ENCODE measurements around the gene COL23A1.
A peak's percentile ranks its signal among the peaks of the same experiment; 100 is the strongest.

Gene COL23A1

GRCh38 chr5:178435321-178436238, 154.6 kb downstream of the COL23A1 start:
- Mint-ChIP-seq H3K36me3 (ENCODE audit: low read depth) (no peaks in the 10 kb centered on the region), H3K4me3 (no peak overlapping the region), H3K9me3 (peaks cover 7% of the 10 kb centered on the region), H3K4me1 (peaks cover 88% of the 10 kb centered on the region), H3K27ac (peak overlapping the region; percentile 78), H3K27me3 (ENCODE audit: low read depth, poor library complexity) (peaks cover 18% of the 10 kb centered on the region)
- DNase-seq = no peak
- TF ChIP-seq CTCF (IDR thresholded peaks at IDR 0.05) = no peak

- peak overlapping the region; percentile 78 for H3K27ac Mint-ChIP-seq
- TF ChIP-seq CTCF (IDR thresholded peaks at IDR 0.05) = no peak
- H3K4me3 Mint-ChIP-seq = no peak overlapping the region
- peaks cover 7% of the 10 kb centered on the region for H3K9me3 Mint-ChIP-seq
- no peaks in the 10 kb centered on the region for H3K36me3 Mint-ChIP-seq (ENCODE audit: low read depth)
- H3K27me3 Mint-ChIP-seq (ENCODE audit: low read depth, poor library complexity) = peaks cover 19% of the 10 kb centered on the region
- DNase-seq = no peak
- H3K4me1 Mint-ChIP-seq = peaks cover 89% of the 10 kb centered on the region
Measured at GRCh38 chr5:178434851-178435250, 155.3 kb downstream of the COL23A1 start.

- Mint-ChIP-seq H3K4me3 (peak overlapping the region; percentile 36), H3K4me1 (peaks cover 89% of the 10 kb centered on the region), H3K9me3 (peaks cover 7% of the 10 kb centered on the region), H3K36me3 (ENCODE audit: low read depth) (no peaks in the 10 kb centered on the region), H3K27ac (no peak overlapping the region), H3K27me3 (ENCODE audit: low read depth, poor library complexity) (peaks cover 21% of the 10 kb centered on the region)
- TF ChIP-seq CTCF (IDR thresholded peaks at IDR 0.05) = no peak
- DNase-seq = no peak
Measured at GRCh38 chr5:178434016-178434761, 156.0 kb downstream of the COL23A1 start.

GRCh38 chr5:178433273-178433775, 156.9 kb downstream of the COL23A1 start:
- peaks cover 7% of the 10 kb centered on the region for H3K9me3 Mint-ChIP-seq
- no peak for DNase-seq
- no peak for TF ChIP-seq CTCF (IDR thresholded peaks at IDR 0.05)
- peak overlapping the region; percentile 36 for H3K4me3 Mint-ChIP-seq
- H3K4me1 Mint-ChIP-seq = peaks cover 91% of the 10 kb centered on the region
- H3K27me3 Mint-ChIP-seq (ENCODE audit: low read depth, poor library complexity) = peaks cover 21% of the 10 kb centered on the region
- H3K27ac Mint-ChIP-seq = peak overlapping the region; percentile 49
- no peaks in the 10 kb centered on the region for H3K36me3 Mint-ChIP-seq (ENCODE audit: low read depth)

- no peak for DNase-seq
- peak overlapping the region; percentile 89 for H3K27ac Mint-ChIP-seq
- peak overlapping the region; percentile 12 for H3K4me3 Mint-ChIP-seq
- TF ChIP-seq CTCF (IDR thresholded peaks at IDR 0.05) = no peak
- H3K9me3 Mint-ChIP-seq = peaks cover 7% of the 10 kb centered on the region
- peaks cover 89% of the 10 kb centered on the region for H3K4me1 Mint-ChIP-seq
- H3K36me3 Mint-ChIP-seq (ENCODE audit: low read depth) = no peaks in the 10 kb centered on the region
- H3K27me3 Mint-ChIP-seq (ENCODE audit: low read depth, poor library complexity) = peaks cover 21% of the 10 kb centered on the region
Measured at GRCh38 chr5:178432421-178433272, 157.5 kb downstream of the COL23A1 start.

Data from nephron progenitor cell (in vitro differentiated cells).